Right renal pelvis (tissue), 4 donors: ENCODE measurements around the gene IL36G. TPM values are rescaled to one million over a fixed set of nuclear protein-coding genes. Genes with fewer than 3 reads are reported as not detected.

ENCODE experiments used
- DNase-seq, 4 donors: peaks; one replicate each; pipeline ENCODE4 v3.0.0-alpha.2; 2013; ENCODE audit warnings: low read depth in 4 of 4, low spot score in 3 of 4, missing footprints in 1 of 4
- polyA plus RNA-seq, 4 donors: library from polyadenylated mRNA; unstranded; fragments of 120-200 nt; gene quantifications; one replicate each; pipeline ENCODE4 v1.2.1, GENCODE V29; 2013; ENCODE audit not compliant: insufficient read length in 4 of 4

Gene IL36G
- polyA plus RNA-seq, 4 donors = 0.05 to 0.29 (median 0.17) TPM; not detected in 1

GRCh38 chr2:112967023-112967422 is 10.8 kb upstream of the IL36G start:
- DNase-seq = no peak

GRCh38 chr2:112972423-112973086 is 5.3 kb upstream of the IL36G start:
- DNase-seq = no peak

GRCh38 chr2:112973156-112973555 is 4.7 kb upstream of the IL36G start:
- DNase-seq = no peak

- DNase-seq = no peak
Observed at GRCh38 chr2:112979731-112980130, 1.9 kb downstream of the IL36G start.

GRCh38 chr2:112980537-112980936 is 2.7 kb downstream of the IL36G start:
- no peak for DNase-seq

- no peak for DNase-seq
Observed at GRCh38 chr2:112985090-112985489, 7.3 kb downstream of the IL36G start.

- no peak for DNase-seq
Observed at GRCh38 chr2:112989611-112990010, 11.8 kb downstream of the IL36G start.

- DNase-seq = no peak
Observed at GRCh38 chr2:112993831-112994230, 16.0 kb downstream of the IL36G start.

- DNase-seq = no peak
Observed at GRCh38 chr2:112994648-112995047, 16.8 kb downstream of the IL36G start.

- DNase-seq = no peak
Observed at GRCh38 chr2:112995346-112995920, 17.6 kb downstream of the IL36G start.

GRCh38 chr2:112996635-112997034 is 18.8 kb downstream of the IL36G start:
- no peak for DNase-seq

GRCh38 chr2:112997151-112997550 is 19.3 kb downstream of the IL36G start:
- DNase-seq = no peak

- DNase-seq = no peak
Observed at GRCh38 chr2:113000436-113000835, 22.6 kb downstream of the IL36G start.

GRCh38 chr2:113002677-113003076 is 24.9 kb downstream of the IL36G start:
- DNase-seq = no peak

GRCh38 chr2:113005030-113005509 is 27.3 kb downstream of the IL36G start, which contains the start of gene IL36A:
Gene IL36A, plus strand, starts transcription at chr2:113005459. Its CDS starts 413 bp downstream, at chr2:113005872.
- no peak for DNase-seq

- DNase-seq = no peak
Observed at GRCh38 chr2:113007250-113007649, 29.4 kb downstream of the IL36G start.

GRCh38 chr2:113009622-113010021 is 31.8 kb downstream of the IL36G start:
- no peak for DNase-seq

- DNase-seq = no peak
Observed at GRCh38 chr2:113010088-113010487, 32.3 kb downstream of the IL36G start.

GRCh38 chr2:113011108-113011507 is 33.3 kb downstream of the IL36G start:
- no peak for DNase-seq

- DNase-seq = no peak
Observed at GRCh38 chr2:113012436-113013335, 34.9 kb downstream of the IL36G start.

GRCh38 chr2:113013336-113013661 is 35.5 kb downstream of the IL36G start:
- DNase-seq = no peak
